H1 (cell line): ENCODE data around the gene GBF1. TPM values are rescaled to one million over a fixed set of nuclear protein-coding genes. Genes with fewer than 3 reads are reported as not detected.

Experiments used
- ASH2L ChIP-seq: fragments of 200-600, 300-600 bp; sonication (generic); IDR thresholded peaks from one replicate; pipeline ENCODE4 v1.7.1; 2017; ENCODE audit warnings: low read length
- CHD7 ChIP-seq: fragments of 300-600 bp; sonication (generic); IDR thresholded peaks from 2 replicates; pipeline ENCODE4 v1.7.1; 2012; ENCODE audit warnings: low read length, moderate library complexity, mild to moderate bottlenecking, inconsistent platforms; ENCODE audit not compliant: insufficient replicate concordance
- CREB1 ChIP-seq: IDR thresholded peaks from 2 replicates; pipeline ENCODE4 v1.6.1; 2012; ENCODE audit warnings: inconsistent platforms
- CTBP2 ChIP-seq: IDR thresholded peaks from 2 replicates; pipeline ENCODE4 v1.7.0; 2011; ENCODE audit warnings: borderline replicate concordance, mild to moderate bottlenecking, moderate library complexity, mixed read lengths, low read length; ENCODE audit not compliant: insufficient read depth, insufficient read length
- E2F6 ChIP-seq: IDR thresholded peaks from 2 replicates; pipeline ENCODE4 v1.6.1; 2012; ENCODE audit warnings: inconsistent platforms
- EGR1 ChIP-seq: IDR thresholded peaks from 2 replicates; pipeline ENCODE4 v1.6.1; 2011; ENCODE audit warnings: low read depth, low read length, borderline replicate concordance
- HDAC2 ChIP-seq, 2 experiments: fragments of 300-600 bp in 1 of 2; sonication (generic) in 1 of 2; IDR thresholded peaks; 2 replicates each; pipeline ENCODE4 v1.6.1; 2011 to 2012; ENCODE audit warnings: low read depth in 2 of 2, low read length in 2 of 2, mild to moderate bottlenecking in 2 of 2, moderate library complexity in 2 of 2, borderline replicate concordance in 1 of 2, inconsistent platforms in 1 of 2
- NANOG ChIP-seq: IDR thresholded peaks from 2 replicates; pipeline ENCODE4 v1.6.1; 2011; ENCODE audit warnings: low read length, low read depth, mild to moderate bottlenecking, inconsistent platforms; ENCODE audit not compliant: insufficient read depth, poor library complexity, severe bottlenecking
- SIX5 ChIP-seq: IDR thresholded peaks from 2 replicates; pipeline ENCODE4 v1.6.1; 2011; ENCODE audit warnings: mild to moderate bottlenecking, low read depth, low read length
- SRF ChIP-seq: IDR thresholded peaks from 2 replicates; pipeline ENCODE4 v1.6.1; 2011; ENCODE audit warnings: mild to moderate bottlenecking, low read depth, low read length, moderate library complexity
- polyA plus RNA-seq, 7 experiments: library from polyadenylated mRNA; depleted of rRNA in 3 of 7; stranded (reverse) in 5 of 7; unstranded in 2 of 7; fragments of >200 nt in 5 of 7; fragments of 200-250 nt in 2 of 7; gene quantifications; 1 replicate in 5 of 7; 2 replicates in 1 of 7; 4 replicates in 1 of 7; pipeline versions ENCODE4 v1.2.1 to v1.2.3, GENCODE V29; 2011 to 2013; ENCODE audit warnings: missing spikeins in 2 of 7, mixed read lengths in 2 of 7
- total RNA-seq: library from RNA; stranded (reverse); fragmentation: NEBNext Ultra II Directional; extraction: Animal tissue kit (Norgen Biotek cat#: 25700); gene quantifications from 2 replicates; pipeline ENCODE4 v1.2.1, GENCODE V29; 2021

GBF1 gene
- total and polyA plus RNA-seq, 2 of the 8 experiments (the other 6 are each of a cell fraction or from before 2014, with no cell fraction given), result 11.0 to 25.5 TPM

- no peak for TF ChIP-seq CHD7
- TF ChIP-seq CTBP2, result no peak
- no peak for TF ChIP-seq CREB1
- no peak for TF ChIP-seq EGR1
- no peak for TF ChIP-seq ASH2L
- TF ChIP-seq SRF, result no peak
- TF ChIP-seq HDAC2 (IDR thresholded peaks at IDR 0.05; ENCODE audit: borderline replicate concordance in 1 of 2, low read depth in 2 of 2, low read length in 2 of 2), result no peak
- no peak for TF ChIP-seq SIX5
- no peak for TF ChIP-seq NANOG
- no peak for TF ChIP-seq E2F6
Measured at GRCh38 chr10:102219370-102219769, 26.0 kb upstream of the GBF1 start (continued).
